Dedifferentiated amniotic fluid mesenchymal stem cell (primary cell): Measurements from ENCODE around the gene NUB1.

Experiments used
- DNase-seq: peaks from one replicate; pipeline ENCODE4 v3.0.0-alpha.2; 2016; ENCODE audit errors: extremely low spot score

The NUB1 gene

DNA sequence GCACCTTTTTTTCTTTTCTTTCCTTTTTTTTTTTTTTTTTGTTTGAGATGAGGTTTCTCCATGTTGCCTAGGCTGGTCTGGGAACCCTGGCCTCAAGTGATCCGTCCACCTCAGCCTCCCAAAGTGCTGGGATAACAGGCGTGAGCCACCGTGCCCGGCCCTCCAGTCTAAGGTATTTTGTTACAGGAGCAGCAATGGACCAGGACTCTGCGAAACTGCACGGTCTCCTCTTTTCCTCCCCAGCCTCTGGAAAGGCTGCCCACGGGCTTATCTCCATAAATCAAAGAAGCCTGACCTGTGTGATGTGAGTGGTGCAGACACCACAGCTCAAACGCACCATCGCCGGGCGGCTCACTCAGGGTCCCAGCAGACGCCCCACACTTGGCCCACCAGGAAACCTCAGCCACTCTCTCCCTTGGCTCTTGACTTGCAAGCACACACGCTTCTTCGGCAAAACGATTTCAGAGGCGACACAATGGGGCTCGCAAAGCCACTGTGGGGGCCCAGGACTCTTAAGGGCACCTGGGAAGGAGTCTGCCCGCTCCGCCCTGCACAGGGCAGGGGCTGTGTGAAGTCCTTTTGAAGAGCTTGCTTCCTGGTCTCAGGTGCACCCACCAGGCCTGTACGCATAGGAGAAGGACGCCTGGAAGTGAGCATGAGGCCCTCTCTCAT, 47.6 kb downstream of the NUB1 start:
- no peak for DNase-seq

DNA sequence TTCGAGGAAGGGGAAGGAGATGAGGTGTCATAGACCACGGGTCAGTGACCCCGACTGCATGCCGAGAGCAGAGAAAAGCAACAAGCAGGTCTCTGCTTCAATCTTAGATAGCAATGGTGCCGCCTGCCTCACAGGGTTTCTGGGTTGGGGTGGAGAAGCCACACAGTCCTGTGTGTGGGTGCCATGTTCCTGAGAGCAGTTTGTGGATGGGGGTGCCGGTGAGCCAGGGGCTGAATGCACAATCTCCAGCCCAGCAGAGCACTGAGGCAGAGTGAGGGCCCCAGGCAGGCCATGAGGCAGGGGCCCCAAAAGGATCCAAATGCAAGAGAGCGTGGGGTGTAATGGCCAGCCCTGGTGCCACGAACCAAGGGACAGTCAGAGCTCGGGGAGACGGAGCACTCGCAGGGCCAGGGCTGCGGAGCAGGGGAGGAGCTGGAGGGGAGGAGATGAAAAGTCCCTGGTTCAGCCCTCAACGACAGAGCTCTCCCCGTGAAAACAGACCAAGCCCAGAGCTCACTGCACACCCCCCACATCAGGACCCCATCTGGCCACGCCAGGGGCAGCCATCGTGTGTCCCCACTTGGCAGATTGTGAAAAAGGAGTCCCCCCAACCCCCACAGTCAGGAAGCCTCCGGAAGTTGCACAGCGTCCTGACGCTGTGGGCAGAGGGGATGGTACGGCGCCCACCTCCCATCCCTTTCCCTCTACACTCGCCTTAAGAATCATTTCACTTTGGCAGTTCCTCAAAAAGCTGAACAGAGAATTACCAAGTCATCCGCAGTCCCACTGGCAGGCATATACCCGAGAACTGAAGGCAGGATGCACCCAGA, 48.4 kb downstream of the NUB1 start:
- DNase-seq = no peak

DNA sequence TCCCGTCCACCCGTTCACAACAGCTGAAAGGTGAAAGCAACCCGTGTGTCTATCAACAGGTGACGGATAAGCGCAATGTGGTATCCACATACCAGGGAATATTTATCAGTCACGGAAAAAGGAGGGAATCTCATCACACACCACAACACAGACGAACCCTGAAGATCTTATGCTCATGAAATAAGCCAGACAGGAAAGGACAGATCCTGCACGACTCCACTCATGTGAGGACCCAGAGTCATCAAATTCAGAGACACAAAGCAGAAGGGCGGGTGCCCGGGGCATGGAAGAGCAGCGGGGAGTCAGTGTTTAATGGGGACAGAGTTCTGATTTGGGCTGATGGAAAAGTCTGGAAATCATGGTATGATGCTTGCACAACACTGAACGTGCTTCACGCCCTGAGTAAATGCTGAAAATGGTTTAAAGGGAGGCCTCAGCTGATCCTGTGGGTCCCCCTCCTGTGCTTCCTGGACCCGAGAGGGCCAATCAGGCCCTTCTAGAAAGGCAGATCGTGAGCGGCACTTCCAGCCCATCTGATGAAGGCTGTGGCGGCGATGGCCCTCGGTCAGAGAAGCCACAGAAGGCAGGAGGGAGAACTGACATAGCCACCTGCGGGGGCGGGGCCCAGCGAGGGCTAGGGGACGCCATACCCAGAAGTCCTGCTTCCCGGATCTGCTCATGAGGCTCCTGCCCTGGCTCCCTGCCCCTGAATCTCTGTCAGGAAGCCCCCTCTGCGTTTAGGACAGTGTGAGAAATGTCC, 49.2 kb downstream of the NUB1 start:
- no peak for DNase-seq

DNA sequence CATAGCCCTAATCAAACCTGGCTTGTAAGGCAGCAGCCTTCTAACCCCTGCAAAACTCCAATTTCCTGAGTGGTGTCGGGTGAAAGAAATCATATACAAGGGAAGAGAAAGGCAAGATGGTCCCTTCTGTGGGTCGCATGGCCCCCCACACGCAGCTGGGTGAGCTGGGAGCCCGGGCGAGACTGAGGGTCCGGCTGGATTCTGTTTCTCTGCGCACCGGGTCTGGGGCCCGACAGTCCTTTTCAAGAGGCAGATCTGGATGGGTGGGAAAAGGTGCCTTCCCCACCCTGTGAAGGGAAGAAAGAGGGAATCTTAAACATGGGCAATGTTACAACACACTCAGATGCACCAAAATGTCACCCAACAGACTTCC, 49.7 kb downstream of the NUB1 start:
- DNase-seq = no peak

DNA sequence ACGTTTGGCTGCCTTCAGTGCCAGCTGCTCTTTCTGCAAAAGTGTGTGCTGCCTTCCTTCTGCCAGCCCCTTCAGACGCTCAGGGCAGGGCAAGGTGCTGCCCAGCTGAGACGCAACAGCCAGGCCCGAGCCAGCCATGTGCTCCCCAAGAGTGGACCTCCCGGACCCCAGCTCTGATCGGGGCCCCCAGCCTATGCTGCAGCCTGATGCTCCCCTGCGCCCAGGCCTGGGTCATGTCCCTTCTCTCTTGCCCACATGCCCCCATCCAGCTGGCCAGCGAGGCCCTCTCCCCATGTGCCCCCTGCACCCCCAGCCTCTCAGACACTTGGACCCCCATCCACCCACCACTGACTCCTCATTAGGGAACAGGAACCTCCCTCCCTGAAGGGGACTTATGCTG, 50.4 kb downstream of the NUB1 start:
- no peak for DNase-seq

DNA sequence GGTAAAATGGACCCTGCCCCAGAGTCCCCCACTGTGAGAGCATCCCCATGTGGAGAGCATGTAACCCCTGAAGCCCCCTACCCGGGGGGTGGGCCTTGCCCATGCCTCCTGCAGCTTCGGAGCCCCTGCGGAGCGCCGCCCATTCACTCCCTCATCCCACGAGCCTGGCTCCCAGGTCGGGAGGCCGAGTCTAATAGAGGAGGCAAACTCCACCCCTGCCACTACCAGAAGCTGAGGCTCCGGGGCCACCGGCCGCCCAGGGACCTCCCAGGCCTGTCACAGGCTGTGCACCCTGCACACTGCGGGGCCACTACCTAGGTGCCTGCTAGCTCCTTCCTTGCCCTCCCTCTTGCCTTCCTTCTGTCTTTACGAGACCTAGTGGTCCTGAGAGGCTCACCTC, 50.8 kb downstream of the NUB1 start:
- DNase-seq = no peak

DNA sequence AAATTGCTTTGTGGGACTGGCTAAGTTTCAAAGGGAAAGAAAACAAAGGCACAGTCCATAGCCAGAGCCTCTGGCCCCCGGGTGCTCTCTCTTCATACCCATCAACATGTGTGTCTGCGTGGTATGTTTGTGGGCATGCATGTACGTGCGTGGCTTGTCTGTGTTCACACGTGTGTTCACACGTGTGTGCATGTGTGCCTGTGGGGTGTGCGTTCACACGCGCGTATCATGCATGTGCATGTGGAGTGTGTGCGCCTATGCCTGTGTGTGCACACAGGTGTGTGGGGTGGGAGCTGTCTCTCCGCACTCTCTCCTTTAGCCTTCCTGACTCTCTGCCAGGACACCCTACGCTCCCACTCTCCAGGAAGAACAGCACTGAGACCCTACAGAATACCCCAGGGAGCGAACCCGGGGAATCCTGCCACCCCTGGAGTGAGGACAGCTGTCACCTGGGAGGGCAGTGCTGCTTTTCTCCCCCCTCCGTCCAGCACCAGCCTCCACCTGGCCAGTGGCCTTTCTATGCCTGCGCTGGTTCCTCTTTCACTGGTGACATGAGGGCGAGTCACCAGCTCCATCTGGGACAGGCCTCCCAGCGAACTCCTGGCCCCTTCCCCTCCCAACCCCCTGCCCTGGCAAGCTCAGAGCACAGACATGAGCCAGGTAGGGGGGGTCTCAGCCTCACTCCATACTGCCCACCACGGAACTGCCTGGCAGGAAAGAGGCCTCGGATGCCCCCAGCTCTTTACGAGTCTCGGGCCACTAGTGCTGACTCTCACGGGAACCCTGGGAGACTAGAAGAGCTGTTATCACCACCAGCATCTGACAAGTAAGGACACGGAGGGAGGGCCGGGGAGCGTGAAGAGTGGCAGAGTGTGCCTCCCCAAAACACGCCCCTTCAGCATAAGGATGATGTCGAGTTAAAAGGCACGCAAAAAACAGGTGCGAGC, 51.7 kb downstream of the NUB1 start:
- DNase-seq = no peak

DNA sequence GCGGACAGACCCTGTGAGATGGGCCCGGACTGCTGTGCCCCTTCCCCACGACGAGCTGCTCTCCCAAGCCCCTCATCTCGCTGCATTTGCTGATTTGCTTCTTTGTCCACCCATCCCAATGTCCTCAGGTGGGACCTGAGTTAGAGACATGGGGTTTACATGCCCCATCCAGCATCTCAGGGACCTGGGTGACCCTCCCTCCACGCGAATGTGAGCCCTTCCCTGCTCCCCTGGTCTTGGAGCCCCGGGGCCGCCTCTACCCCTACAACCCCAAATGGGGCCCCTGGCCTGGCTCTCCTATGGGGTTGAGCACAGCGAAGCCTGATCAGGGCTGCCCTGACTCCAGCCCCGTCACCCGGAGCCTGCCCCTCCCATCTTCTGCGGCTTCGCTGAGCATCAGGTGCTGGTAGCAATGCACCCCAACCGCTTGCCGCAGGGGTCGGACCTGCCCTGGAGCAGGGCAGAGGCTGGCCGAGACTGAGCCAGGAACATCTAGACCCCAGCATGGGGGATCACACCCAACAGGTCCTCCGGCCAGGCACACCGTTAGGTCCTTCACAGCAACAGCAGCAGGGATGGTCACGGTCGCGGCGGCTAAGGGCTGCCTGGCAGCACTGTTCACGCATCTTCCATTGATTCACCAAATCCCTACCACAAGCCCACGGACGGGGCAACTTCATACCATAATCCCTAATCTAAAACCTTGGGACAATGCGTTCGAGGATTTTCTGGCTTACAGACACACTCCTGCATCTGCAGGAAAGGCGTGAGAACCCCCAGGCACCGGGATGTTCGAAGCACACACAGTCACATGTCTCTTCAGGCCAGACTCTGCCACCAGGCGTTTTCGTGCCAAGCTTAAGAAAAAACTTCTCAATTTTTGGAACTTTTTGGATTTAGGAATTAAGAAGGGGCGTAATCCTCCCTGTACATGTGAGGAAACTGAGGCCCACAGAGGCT, 52.7 kb downstream of the NUB1 start:
- no peak for DNase-seq

DNA sequence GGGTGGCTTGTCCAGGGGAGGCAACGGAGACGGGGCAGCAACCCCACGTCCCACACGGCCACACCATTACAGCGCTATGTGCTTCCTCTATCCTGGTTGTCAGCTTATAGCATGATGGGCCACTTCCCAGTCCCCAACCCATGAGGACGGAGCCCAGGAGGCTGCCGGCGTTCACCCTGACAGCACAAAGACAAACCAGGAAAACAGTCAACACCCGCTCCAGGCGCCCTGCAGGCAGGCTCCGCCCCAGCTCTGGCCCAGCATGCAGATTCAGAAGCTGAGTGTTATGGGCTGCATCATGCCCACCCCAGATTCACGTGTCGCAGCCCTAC, 53.4 kb downstream of the NUB1 start:
- DNase-seq = no peak

DNA sequence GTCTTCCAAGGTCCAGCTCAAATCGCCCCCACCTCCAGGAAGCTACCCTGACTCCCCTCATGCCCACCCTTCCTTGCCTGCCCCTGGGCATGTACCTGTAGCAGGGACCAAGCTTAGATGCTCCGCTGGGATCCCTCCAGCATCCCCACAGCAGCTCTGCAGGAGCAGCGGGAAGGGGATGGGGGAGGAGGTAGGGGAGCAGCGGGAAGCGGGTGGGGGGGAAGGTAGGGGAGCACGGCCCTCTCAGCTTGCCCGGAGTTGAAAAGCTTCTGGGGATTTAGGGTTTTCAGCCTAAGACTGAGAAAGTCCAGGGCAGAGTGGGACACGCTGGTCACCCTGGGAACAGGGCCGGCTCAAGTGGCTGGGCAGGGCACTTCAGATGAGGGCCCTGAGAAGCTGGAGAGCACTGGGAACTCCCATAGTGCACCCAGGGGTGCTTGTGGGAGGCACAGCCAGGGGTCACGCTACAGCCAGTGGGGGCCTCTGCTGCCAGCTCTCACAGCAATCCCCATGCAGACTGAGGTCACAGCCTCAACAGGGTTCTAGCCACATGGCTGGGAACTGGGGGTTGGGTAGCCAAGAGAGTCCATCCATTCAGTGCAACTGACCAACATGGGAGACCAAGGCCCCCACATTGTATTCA, 54.8 kb downstream of the NUB1 start:
- no peak for DNase-seq

DNA sequence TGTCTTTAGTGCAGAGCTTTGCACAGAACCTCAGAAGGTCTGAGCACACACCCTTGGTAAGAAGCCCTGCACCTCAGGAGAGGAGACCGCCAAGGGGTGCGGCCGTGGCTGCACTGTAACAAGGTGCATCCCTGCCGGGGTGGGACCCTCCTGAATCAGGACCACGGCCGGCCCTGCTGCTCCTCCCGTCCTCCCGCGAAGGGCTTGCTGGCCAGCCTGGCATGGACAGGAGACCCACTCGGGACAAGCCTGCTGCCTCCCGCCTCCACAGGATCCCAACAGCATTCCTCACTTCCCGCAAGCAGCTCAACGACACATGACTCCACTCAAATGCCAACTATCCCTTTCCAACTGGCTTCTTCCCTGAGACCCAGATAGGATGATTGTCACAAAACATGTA, 55.4 kb downstream of the NUB1 start:
- DNase-seq = no peak

DNA sequence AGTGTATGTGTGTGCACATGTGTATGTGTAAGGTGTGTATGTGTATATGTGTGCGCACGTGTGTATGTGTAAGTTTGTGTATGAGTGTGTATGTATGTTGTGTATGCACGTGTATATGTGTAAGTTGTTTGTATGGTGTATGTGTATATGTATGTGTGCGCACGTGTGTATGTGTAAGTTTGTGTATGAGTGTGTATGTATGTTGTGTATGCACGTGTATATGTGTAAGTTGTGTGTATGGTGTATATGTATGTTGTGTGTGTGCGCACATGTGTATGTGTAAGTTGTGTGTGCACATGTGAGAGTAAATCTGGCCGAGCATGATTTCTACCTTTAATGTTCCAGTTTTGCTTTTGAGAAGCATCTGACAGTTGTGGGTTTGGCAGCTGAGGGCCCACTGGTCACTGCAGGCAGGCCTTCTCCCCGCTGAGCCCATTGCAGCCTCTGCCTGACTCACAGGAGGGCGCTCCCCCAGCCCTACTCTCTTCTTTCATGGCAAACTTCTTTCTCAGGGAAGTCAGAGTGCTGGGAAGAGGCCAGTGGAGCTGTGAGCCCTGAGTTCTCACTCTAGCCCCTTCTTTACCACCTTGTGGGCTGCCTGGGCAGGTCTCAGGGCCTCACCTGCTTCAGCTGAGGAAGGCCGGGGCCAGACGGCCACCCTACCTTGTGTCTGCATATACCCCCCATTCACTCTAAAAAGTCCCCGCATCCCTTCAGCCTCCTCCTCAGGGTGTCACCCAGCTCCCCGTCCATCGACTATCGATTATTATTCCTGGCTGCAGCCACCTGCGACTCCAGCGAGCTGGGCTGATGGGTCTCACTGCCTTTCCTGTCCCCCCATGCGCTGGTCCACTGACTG, 57.1 kb downstream of the NUB1 start:
- DNase-seq = no peak

DNA sequence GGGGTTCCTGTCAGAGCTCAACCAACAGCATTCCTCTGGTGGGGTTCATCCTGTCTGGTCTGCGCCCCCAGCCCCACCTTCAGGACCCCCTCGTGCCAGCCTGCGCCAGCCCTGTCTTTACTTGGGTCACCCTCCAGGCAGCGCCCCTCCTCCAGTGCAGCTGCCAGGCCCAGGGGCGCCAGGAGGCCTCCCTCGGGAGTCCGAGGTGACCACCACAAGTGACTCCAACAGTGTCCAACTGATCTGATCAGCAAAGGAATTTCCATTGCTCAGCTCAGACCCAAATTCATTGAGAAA, 57.6 kb downstream of the NUB1 start:
- DNase-seq = no peak

DNA sequence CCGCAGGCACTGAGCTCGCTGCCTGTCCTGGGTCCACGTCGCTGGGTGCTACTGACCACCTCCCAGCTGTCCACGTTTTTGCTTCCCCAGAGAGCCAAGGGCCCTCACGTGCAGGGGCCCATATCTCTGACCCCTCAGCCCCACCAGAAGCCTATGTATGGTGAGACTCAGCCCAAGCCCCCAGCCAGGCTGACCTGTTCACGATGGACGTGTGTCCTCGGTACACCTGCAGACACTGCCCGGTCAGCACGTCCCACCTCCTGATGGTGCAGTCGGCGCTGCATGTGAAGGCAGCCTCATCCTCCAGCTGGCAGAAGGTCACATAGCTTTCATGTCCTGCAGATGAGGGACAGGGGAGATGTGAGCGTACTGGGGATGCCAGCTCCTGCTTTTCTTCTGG, 58.3 kb downstream of the NUB1 start:
- DNase-seq = no peak

DNA sequence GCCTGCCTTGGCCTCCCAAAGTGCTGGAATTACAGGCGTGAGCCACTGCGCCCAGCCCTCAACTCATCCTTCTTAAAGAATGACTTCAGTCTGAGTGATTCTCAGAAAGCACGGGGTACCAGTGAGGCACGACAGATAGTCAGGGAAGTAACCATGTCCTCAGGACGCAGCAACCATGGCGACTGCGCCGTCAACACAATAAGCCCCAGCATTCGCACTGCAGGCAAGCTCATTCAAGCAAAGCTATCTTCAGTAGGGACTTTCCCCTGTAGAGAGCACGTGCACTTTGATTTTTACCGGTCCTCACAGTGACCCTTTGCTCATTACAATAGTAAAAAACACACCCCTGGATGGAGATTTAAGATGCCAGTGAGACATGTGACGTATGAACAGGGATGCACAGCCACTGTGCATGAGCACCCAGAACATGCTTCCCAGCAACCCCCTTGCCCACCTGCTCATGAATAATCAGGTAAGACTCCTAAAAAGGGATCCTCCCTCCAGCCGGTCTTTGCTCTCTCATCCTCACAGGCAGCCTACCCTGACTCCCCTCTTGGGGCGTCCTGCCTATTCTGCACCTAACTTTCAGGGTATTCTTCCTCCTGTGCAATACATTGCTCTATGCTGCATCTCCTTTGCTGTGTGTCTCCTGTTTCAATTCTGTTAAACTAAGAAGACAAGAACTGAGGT, 59.2 kb downstream of the NUB1 start:
- no peak for DNase-seq

DNA sequence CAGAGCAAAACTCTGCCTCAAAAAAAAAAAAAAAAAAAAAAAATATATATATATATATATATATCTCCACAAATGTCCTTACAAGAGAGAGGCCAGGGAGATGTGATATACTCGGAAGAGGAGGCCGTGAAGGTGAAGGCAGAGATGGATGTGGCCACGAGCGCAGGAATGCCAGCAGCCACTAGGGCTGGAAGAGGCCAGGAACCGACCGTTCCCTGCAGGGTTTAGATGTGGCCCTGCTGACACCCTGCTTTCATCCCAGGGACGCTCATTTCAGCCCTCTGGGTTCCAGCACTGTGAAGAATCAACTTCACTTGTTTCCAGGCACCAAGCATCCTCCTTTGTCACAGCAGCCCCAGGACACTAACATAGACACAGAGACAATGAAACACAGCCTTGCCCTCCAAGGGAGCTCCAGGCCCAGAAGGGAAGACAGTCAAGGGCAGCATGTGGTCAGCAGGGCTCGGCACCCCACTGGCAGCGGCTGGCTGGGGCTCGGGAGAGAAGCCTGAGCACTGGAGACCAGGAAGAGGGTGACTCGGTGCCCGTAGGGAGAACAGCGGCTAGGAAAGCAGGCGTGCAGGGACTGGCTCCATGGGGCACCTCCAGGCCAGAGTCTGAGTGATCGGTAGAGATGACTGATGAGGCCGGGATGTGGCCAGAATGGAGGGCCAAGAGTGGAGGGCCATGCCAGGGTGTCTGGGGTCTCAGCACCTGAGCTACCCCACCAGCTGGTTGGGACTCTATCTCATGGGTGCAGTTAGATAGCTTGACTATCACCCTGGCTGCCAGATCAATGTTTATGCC, 60.6 kb downstream of the NUB1 start:
- no peak for DNase-seq

DNA sequence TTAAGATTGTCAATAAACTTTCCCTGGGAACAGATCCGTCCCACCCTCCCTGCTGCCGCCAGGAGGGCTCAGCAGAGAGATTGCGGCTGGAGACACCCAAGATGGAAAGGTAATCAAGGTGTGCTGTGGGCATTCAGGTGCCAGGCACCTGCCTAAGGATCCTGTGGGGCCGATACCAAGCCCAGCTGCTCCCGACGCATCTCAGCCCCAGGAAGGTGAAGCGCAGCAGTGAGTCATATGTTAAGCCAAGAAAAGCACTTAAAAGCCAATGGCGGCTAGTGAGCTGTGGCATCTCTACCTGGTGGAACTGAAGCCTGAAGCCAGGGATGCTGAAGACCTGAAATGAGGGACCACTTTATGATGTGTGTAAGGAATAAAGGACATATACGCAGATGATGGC, 62.2 kb downstream of the NUB1 start:
- DNase-seq = no peak
